Psoas muscle (tissue), 8 donors: ENCODE data around the gene PIR. TPM values are rescaled to one million over a fixed set of nuclear protein-coding genes. Genes with fewer than 3 reads are reported as not detected.

Experiments used
- ATAC-seq, 4 donors: fragments of 200-7000 bp; cut with Tn5 transposase; one replicate each; pipeline ENCODE4 v1.9.1; 2020; ENCODE audit warnings: moderate library complexity in 3 of 4, mild to moderate bottlenecking in 2 of 4
- DNase-seq, 2 donors: peaks; one replicate each; pipeline ENCODE4 v3.0.0-alpha.2; 2020
- H3K27ac ChIP-seq: fragments of 200-600 bp; one replicate; pipeline ENCODE4 v1.8.0; 2022
- H3K27me3 ChIP-seq, 3 donors: fragments of 200-600 bp in 1 of 3; one replicate each; pipeline versions ENCODE4 v1.6.1 to v1.8.0; 2013 to 2022; ENCODE audit warnings: low read length in 2 of 3, mild to moderate bottlenecking in 2 of 3, moderate library complexity in 1 of 3; ENCODE audit not compliant: insufficient read depth in 3 of 3
- H3K36me3 ChIP-seq, 2 donors: fragments of 200-600 bp in 1 of 2; one replicate each; pipeline versions ENCODE4 v1.6.1 to v1.8.0; 2013 to 2022; ENCODE audit warnings: low read depth in 1 of 2, mild to moderate bottlenecking in 1 of 2, moderate library complexity in 1 of 2; ENCODE audit not compliant: insufficient read depth in 1 of 2
- H3K4me1 ChIP-seq: fragments of 200-600 bp; one replicate; pipeline ENCODE4 v1.8.0; 2022
- H3K4me3 ChIP-seq: fragments of 200-600 bp; one replicate; pipeline ENCODE4 v1.8.0; 2022; ENCODE audit warnings: mild to moderate bottlenecking
- H3K9me3 ChIP-seq: fragments of 200-600 bp; one replicate; pipeline ENCODE4 v1.8.0; 2022
- WGBS, 3 donors: extraction: QIAGEN DNeasy Blood & Tissue Kit; methylation state at CpG; one replicate each; pipeline versions ENCODE4 v1.1.6 to v1.1.7; 2013; 5-methylcytosine and 5-hydroxymethylcytosine counted together
- intact Hi-C, 2 donors: fragments of 100-400 bp; cut with DNase I; formaldehyde crosslinking; loops; one replicate each; pipeline versions ENCODE4 v1.11.0 to v1.14.2; 2022
- polyA plus RNA-seq, 3 donors: library from polyadenylated mRNA; stranded (reverse); fragments of 200-250 nt; gene quantifications; one replicate each; pipeline ENCODE4 v1.2.3, GENCODE V29; 2013
- total RNA-seq, 4 donors: library from RNA; stranded (reverse); fragmentation: NEBNext Ultra II Directional in 2 of 4; extraction: Animal tissue kit (Norgen Biotek cat#: 25700) in 2 of 4; gene quantifications; one replicate each; pipeline versions ENCODE4 v1.2.1 to v1.2.4, GENCODE V29; 2021 to 2023
- TF ChIP-seq, protein P1 (sequence below): fragments of 200-600 bp; IDR thresholded peaks from one replicate; pipeline ENCODE4 v1.8.0; 2022; ENCODE audit warnings: antibody characterized with exemption
- donor health status: healthy with polysubstance abuse.
- donor health status: DM: no; HTN: no; CAD: no; lungs with moderate emphysema.
- donor health status: Bipolar disorder and iron deficiency.
- donor health status: healthy.
- donor health status: DM: yes; HTN: yes; CAD: no.
- donor health status: DM: no; HTN: no; CAD: no.
- donor health status: DM: no; HTN: no; CAD: no.
- donor health status: DM: yes; HTN: yes; CAD: no.

Gene PIR
- total and polyA plus RNA-seq, 7 donors, result 9.6 to 25.1 (median 14.3) TPM

GRCh38 chrX:15469613-15470012 is 23.5 kb downstream of the PIR start:
- no peak overlapping the region for H3K4me3 ChIP-seq
- ATAC-seq, result no peak
- 73 to 94% (median 93%) methylated on average over 1 of the region's 1 CpG for WGBS, 3 donors
- intact Hi-C loops, result loop anchor here (2.0 to 5.0 kb wide), 2 partner anchors 121 to 122 kb away; no protein-coding TSS in a partner anchor
- DNase-seq, result no peak
- TF ChIP-seq, protein P1, sequence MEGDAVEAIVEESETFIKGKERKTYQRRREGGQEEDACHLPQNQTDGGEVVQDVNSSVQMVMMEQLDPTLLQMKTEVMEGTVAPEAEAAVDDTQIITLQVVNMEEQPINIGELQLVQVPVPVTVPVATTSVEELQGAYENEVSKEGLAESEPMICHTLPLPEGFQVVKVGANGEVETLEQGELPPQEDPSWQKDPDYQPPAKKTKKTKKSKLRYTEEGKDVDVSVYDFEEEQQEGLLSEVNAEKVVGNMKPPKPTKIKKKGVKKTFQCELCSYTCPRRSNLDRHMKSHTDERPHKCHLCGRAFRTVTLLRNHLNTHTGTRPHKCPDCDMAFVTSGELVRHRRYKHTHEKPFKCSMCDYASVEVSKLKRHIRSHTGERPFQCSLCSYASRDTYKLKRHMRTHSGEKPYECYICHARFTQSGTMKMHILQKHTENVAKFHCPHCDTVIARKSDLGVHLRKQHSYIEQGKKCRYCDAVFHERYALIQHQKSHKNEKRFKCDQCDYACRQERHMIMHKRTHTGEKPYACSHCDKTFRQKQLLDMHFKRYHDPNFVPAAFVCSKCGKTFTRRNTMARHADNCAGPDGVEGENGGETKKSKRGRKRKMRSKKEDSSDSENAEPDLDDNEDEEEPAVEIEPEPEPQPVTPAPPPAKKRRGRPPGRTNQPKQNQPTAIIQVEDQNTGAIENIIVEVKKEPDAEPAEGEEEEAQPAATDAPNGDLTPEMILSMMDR, result no peak
- peaks cover 6% of the 10 kb centered on the region for H3K4me1 ChIP-seq
- H3K9me3 ChIP-seq, result no peaks in the 10 kb centered on the region
- H3K27ac ChIP-seq, result peak overlapping the region; percentile 39
- H3K36me3 ChIP-seq, result peaks cover 0 to 4% of the 10 kb centered on the region in 2 donors
- no peaks in the 10 kb centered on the region for H3K27me3 ChIP-seq

DNA sequence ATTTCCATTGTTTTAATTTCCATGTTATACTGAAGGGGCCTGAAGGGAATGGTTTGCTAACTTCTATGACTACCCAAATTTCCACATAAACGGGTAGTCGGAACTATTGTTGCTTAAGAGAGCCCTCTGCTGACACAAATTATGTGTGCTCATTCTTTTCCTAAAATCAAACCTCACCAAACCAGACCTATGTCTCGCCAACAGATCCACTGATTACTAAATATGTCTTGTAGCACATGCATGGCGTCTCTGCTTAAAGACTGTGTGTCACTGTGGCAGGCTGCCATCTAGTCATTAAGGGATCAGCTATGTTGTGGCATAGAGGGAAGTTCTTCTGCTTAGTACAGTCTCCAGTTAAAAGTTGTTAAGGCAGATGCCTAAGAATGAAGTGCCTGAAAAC is 25.1 kb downstream of the PIR start:
- peak; percentile 71 to 79 (median 73) for ATAC-seq
- peaks cover 6% of the 10 kb centered on the region for H3K4me1 ChIP-seq
- DNase-seq, result peak; percentile 18 to 50
- no peaks in the 10 kb centered on the region for H3K9me3 ChIP-seq
- WGBS, 3 donors, result 4 to 26% (median 9%) methylated on average over 4 of the region's 4 CpGs
- intact Hi-C loops, result loop anchor here (2.0 to 5.0 kb wide), 2 partner anchors 119 to 121 kb away; no protein-coding TSS in a partner anchor
- peaks cover 0 to 4% of the 10 kb centered on the region in 2 donors for H3K36me3 ChIP-seq
- TF ChIP-seq, protein P1, result peak; percentile 17
- peak overlapping the region; percentile 40 for H3K27ac ChIP-seq
- no peak overlapping the region for H3K4me3 ChIP-seq
- H3K27me3 ChIP-seq, result no peaks in the 10 kb centered on the region

DNA sequence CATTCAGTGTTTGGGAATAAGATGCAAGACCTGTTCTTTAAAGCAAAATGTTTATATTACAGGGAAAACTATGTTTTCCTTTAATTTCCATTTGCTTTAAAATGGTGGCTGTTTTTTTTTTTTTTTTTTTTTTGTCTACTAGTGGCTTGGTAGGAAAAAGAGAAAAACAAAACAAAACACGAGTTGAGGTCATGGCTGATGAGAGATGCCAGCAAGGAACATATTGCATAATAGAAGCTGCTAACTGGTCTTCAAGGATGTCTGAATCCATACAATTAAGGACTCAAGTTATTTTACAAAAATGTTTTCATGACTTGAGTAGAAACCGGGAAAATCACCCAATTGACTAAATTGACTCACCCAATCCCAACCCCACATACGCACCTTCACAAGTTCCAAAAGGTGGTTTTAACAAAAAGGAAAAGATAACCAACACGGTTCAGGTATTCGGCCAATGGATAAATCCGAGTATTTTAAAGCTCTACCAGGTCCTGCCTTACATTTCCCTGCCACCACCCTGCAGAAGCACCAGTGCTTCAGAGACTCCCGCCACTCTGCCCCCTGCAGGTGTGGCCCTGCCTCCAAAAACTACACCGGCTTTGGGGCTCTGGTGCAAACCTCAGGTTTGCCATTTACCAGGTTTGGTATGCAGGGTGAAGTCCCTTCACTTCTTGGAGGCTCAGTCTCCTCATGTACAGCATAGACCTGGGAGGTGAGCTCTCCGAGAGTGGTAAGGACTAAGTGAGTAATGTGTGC is 27.1 kb downstream of the PIR start:
- Histone ChIP-seq H3K27ac (no peak overlapping the region), H3K27me3 (no peaks in the 10 kb centered on the region), H3K4me3 (no peak overlapping the region), H3K9me3 (no peaks in the 10 kb centered on the region), H3K36me3 (no peaks in the 10 kb centered on the region), H3K4me1 (peaks cover 6% of the 10 kb centered on the region)
- DNase-seq (no peak), ATAC-seq (no peak)
- intact Hi-C loops, result loop anchor here in 1 of 2 donors (5.0 kb wide), 1 partner anchor 119 kb away; no protein-coding TSS in a partner anchor
- WGBS, 3 donors, result 67 to 82% (median 71%) methylated on average over 4 to 9 of the region's 9 CpGs
- TF ChIP-seq, protein P1, result no peak

DNA sequence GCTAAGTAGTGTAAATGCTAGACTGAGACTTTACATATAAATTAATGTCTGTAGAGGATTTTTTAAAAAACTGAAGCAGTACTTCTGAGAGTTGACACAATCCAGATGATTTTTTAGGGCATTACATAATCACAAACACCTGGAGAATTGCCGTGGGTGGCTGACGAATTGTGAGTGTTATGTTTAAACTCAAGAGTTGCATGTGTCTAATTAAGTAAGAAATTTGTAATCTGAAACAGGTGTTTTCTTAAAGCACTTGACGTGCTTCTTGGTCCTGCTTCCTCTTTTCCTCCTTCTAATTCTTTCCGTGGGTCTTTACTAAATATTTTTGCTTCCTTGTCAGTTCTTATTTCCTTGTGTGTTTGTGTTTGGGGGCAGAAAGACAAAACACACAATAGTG is 27.8 kb downstream of the PIR start:
- TF ChIP-seq, protein P1, result no peak
- Histone ChIP-seq H3K36me3 (peaks cover 0 to 7% of the 10 kb centered on the region in 2 donors), H3K4me3 (no peak overlapping the region), H3K27me3 (no peaks in the 10 kb centered on the region), H3K27ac (no peak overlapping the region), H3K9me3 (no peaks in the 10 kb centered on the region), H3K4me1 (peaks cover 6% of the 10 kb centered on the region)
- ATAC-seq (no peak), DNase-seq (no peak)
- intact Hi-C loops, result loop anchor here in 1 of 2 donors (5.0 kb wide), 1 partner anchor 118 kb away; no protein-coding TSS in a partner anchor
- WGBS, 3 donors, result 14 to 54% (median 15%) methylated on average over 4 of the region's 4 CpGs
